Measurements from ENCODE around the gene DVL1.

The DVL1 gene

GRCh38 chr1:1308756-1309250, 40.4 kb downstream of the DVL1 start:
- peak; percentile 62 for DNase-seq

GRCh38 chr1:1307923-1308755, 41.1 kb downstream of the DVL1 start, which contains the start of the genes ACAP3 and PUSL1:
Gene ACAP3 (minus strand): TSS chr1:1307930. CDS start chr1:1307815, 115 bp downstream.
Gene PUSL1 (plus strand): TSS chr1:1308597. CDS start chr1:1308644, 47 bp downstream.
- peak; percentile 93 for DNase-seq

GRCh38 chr1:1307261-1307922, 41.8 kb downstream of the DVL1 start:
- no peak for DNase-seq

- DNase-seq: no peak
Observed at GRCh38 chr1:1306661-1307260, 42.5 kb downstream of the DVL1 start.

GRCh38 chr1:1306070-1306660, 43.1 kb downstream of the DVL1 start:
- DNase-seq: no peak

GRCh38 chr1:1305300-1306069, 43.7 kb downstream of the DVL1 start:
- DNase-seq: no peak

GRCh38 chr1:1304331-1305299, 44.6 kb downstream of the DVL1 start:
- no peak for DNase-seq

GRCh38 chr1:1303736-1304135, 45.5 kb downstream of the DVL1 start:
- DNase-seq: no peak

GRCh38 chr1:1302951-1303509, 46.2 kb downstream of the DVL1 start:
- DNase-seq: no peak

GRCh38 chr1:1302006-1302430, 47.2 kb downstream of the DVL1 start:
- no peak for DNase-seq

GRCh38 chr1:1300352-1300739, 48.9 kb downstream of the DVL1 start:
- DNase-seq: no peak

- no peak for DNase-seq
Observed at GRCh38 chr1:1299686-1300351, 49.4 kb downstream of the DVL1 start.

GRCh38 chr1:1298861-1299685, 50.1 kb downstream of the DVL1 start:
- no peak for DNase-seq

GRCh38 chr1:1297802-1298424, 51.3 kb downstream of the DVL1 start:
- no peak for DNase-seq

GRCh38 chr1:1296070-1297061, 52.9 kb downstream of the DVL1 start:
- DNase-seq: no peak

- no peak for DNase-seq
Observed at GRCh38 chr1:1295154-1295923, 53.9 kb downstream of the DVL1 start.

All from NK-92 treated with Interleukin-12 subunit alpha and Interleukin-12 subunit beta, amount 100 ng/mL, for 24 hours (cell line).